ENCODE data around the gene SSC5D.

SSC5D gene

GRCh38 chr19:55455576-55456235, 32.5 kb upstream of the SSC5D start:
- no peak for DNase-seq

GRCh38 chr19:55456347-55456746, 31.9 kb upstream of the SSC5D start:
- DNase-seq, result no peak

- DNase-seq, result no peak
Observed at GRCh38 chr19:55457683-55458457, 30.4 kb upstream of the SSC5D start.

GRCh38 chr19:55459551-55459949, 28.7 kb upstream of the SSC5D start:
- DNase-seq, result no peak

- DNase-seq, result no peak
Observed at GRCh38 chr19:55459950-55460657, 28.1 kb upstream of the SSC5D start.

- peak; percentile 71 for DNase-seq
Observed at GRCh38 chr19:55460670-55461258, 27.5 kb upstream of the SSC5D start.

- DNase-seq, result peak; percentile 100
Observed at GRCh38 chr19:55461259-55461973, 26.8 kb upstream of the SSC5D start, which contains the start of gene ISOC2. Gene ISOC2, minus strand, starts transcription at chr19:55461642. Its CDS starts 5,156 bp downstream, at chr19:55456486.

GRCh38 chr19:55461974-55462626, 26.1 kb upstream of the SSC5D start:
- no peak for DNase-seq

GRCh38 chr19:55462722-55463121, 25.5 kb upstream of the SSC5D start:
- no peak for DNase-seq

- DNase-seq, result no peak
Observed at GRCh38 chr19:55463583-55464031, 24.6 kb upstream of the SSC5D start.

- no peak for DNase-seq
Observed at GRCh38 chr19:55464039-55464661, 24.1 kb upstream of the SSC5D start.

GRCh38 chr19:55464662-55465054, 23.6 kb upstream of the SSC5D start, which contains the start of gene C19orf85:
Gene C19orf85, minus strand, starts transcription at chr19:55464751. Its CDS starts 197 bp downstream, at chr19:55464554.
- no peak for DNase-seq

- no peak for DNase-seq
Observed at GRCh38 chr19:55465460-55466240, 22.6 kb upstream of the SSC5D start.

- no peak for DNase-seq
Observed at GRCh38 chr19:55466241-55466614, 22.0 kb upstream of the SSC5D start.

- DNase-seq, result peak; percentile 90
Observed at GRCh38 chr19:55467236-55468053, 20.8 kb upstream of the SSC5D start.

GRCh38 chr19:55468054-55468393, 20.2 kb upstream of the SSC5D start:
- no peak for DNase-seq

GRCh38 chr19:55471266-55471665, 17.0 kb upstream of the SSC5D start:
- no peak for DNase-seq

GRCh38 chr19:55472463-55472862, 15.8 kb upstream of the SSC5D start:
- DNase-seq, result no peak

GRCh38 chr19:55473225-55474012, 14.8 kb upstream of the SSC5D start:
- no peak for DNase-seq

Data from activated CD8-positive, alpha-beta memory T cell treated with anti-CD3 and anti-CD28 coated beads for 24 hours (primary cell).